GM21367 (cell line): Measurements from ENCODE around the gene SDHAF4.
A peak's percentile ranks its signal among the peaks of the same experiment; 100 is the strongest.
"Not testable (repeated sequence)": the region's sequence is repeated elsewhere in the genome, so short reads cannot be mapped to it uniquely, and the experiment has no call there.

ENCODE experiments used
- ATAC-seq: cut with Tn5 transposase; IDR thresholded peaks from one replicate; pipeline ENCODE4 v1.9.1; 2021; ENCODE audit not compliant: unreplicated experiment

The SDHAF4 gene

GRCh38 chr6:70566751-70567382 lies at the start of gene SDHAF4:
SDHAF4 (plus strand) TSS chr6:70566930; CDS start chr6:70566941, 11 bp downstream.
- peak; percentile 98 for ATAC-seq

GRCh38 chr6:70518723-70519122 lies 48.0 kb upstream of the SDHAF4 start:
- ATAC-seq, result no peak

DNA sequence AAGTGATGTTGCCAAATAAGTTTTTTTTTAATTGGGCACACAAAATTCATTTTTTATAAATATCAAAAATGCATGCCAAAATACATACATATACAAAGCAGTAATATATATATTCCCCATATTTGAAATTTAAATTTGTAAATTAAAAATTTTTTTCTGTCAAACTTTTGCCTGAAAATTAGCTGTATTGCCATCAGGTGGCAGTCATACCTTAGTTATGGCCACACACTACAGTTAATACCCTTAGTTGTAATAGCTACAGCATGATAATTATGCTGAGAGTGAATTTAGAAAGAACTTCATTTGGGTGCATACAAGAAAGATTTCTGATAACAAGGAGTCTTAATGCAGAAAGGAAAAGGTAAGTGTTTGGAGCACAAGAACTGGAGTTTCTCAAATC lies 46.2 kb upstream of the SDHAF4 start:
- no peak for ATAC-seq

DNA sequence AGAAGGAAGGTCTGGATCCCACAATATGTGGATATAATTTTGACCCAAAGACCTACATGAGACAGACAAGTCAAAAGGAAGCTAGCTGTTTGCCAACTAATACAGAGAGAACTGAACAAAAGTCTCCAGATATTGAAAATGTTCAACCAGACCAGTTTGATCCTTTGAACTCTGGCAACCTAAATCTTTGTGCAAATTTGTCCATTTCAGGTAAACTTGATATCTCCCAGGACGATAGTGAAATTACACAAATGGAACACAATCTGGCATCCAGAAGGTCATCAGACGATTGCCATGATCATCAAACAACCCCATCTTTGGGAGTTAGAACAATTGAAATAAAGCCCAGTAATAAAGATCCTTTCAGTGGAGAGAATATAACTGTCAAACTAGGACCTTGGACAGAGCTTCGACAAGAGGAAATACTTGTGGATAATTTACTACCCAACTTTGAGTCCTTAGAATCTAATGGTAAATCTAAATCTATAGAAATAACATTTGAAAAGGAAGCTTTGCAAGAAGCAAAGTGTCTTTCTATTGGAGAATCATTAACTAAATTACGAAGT lies 41.9 kb upstream of the SDHAF4 start:
- ATAC-seq, result no peak

- no peak for ATAC-seq
These were observed 39.5 kb upstream of the SDHAF4 start for GRCh38 chr6:70527071-70527737.

DNA sequence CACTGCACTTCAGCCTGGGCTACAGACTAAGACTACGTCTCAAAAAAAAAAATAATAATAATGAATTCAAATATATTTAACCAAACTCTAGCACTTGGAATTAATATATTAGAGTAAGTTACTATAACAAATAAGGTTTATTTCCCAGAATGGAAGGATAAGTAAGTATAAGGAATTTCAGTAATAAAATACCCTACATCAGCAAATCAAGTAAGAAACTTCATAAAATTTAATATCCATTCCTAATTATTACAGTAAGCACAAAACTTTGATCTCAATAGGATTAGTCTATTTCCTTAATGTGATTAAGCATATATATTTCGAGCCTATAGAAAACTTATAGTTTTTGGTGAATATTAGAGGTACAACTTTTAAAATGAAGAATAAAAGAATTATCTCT lies 36.7 kb upstream of the SDHAF4 start:
- ATAC-seq, result no peak

DNA sequence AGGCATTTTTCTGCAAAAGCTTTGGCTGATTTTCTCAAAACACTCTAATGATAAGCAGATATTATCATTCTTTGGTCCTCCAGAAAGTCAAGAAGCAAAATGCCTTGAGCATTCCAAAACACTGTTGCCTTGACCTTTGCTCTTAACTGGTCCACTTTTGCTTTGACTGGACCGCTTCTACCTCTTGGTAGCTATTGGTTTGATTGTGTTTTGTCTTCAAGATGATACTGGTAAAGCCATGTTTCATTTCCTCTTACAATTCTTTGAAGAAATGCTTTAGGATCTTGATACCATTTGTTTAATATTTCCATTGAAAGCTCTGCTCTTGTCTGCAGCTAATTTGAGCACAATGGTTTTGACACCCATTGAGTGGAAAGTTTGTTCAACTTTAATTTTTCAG lies 35.6 kb upstream of the SDHAF4 start:
- no peak for ATAC-seq

DNA sequence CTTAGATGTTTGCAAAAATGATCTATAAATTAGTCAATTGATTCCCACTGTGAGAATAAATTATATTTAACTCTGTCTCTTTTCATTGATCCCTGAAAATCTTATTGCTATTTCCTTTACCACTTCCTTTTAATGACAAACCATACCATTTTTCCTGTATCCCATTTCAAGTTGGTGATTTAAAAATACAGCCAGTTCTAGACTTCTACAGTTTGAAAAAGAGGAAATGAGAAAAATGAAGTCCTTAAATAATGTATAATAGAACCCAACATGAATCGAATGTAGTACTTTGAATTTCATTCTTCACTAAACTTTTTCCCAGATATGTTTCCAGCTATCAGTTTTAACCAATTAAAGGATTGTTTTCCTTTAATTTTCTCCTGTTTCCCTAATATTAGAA lies 29.5 kb upstream of the SDHAF4 start:
- ATAC-seq, result no peak

- peak; percentile 70 for ATAC-seq
These were observed 28.4 kb upstream of the SDHAF4 start for GRCh38 chr6:70538376-70538775.

GRCh38 chr6:70547313-70547712 lies 19.4 kb upstream of the SDHAF4 start:
- no peak for ATAC-seq

DNA sequence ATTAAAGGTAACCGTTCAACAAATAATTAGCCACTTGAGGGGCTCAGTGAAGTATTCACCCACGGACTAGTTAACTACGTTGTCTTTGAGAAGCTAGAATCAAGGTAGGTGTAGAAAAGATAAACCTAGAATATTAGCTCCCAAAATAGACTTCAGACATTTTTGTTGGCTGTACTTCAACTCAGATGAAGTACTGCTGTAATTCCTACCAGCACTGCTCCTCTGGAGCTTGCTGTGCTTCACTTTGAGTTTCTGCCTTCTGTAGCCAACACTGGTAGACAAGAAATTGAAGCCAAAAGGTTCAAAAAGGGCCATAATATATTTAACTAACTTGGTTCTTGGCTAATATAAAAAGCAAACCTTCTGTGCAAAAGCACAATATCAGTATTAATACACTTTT lies 18.8 kb upstream of the SDHAF4 start:
- no peak for ATAC-seq

- ATAC-seq, result no peak
These were observed 17.4 kb upstream of the SDHAF4 start for GRCh38 chr6:70549327-70549726.

DNA sequence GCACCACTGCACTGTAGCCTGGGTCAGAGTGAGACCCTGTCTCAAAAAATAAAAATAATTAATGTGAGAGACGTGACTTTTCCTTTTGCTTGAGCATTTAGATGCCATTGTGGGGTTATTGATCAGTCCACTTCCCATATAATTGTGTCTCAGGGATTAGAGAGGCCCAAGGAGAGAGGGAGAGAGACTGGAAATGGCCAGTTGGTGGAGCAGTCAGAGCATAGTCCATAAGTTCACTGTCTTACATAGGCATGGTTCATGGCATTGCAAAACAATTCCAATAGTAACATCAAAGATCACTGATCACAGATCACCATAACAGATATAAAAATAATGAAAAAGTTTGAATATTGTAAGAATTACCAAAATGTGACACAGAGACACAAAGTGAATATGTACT lies 15.2 kb upstream of the SDHAF4 start:
- ATAC-seq, result no peak

DNA sequence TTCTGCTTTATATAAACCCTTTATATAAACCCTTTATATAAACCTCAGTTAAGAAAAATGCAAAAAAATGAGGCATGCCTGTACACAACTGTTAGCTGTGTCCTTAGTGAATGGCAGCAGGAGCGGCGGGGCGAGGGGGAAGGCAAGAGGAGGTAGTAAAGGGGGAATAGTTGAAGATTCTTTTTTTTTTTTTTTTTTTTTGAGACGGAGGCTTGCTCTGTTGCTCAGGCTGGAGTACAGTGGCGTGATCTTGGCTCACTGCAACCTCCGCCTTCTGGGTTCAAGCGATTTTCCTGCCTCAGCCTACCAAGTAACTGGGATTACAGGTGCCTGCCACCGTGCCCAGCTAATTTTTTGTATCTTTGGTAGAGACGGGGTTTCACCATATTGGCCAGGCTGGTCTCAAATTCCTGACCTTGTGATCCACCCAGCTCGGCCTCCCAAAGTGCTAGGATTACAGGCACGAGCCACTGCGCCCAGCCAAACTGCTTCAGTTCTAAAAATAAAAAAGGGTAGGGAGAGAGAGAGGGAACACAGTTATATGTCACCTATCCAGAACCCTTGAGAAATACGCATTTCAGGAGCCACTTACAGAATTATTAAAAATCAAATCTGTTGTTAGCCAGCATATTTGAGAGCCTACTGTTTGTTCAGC lies 14.3 kb upstream of the SDHAF4 start:
- not testable (repeated sequence) for ATAC-seq

DNA sequence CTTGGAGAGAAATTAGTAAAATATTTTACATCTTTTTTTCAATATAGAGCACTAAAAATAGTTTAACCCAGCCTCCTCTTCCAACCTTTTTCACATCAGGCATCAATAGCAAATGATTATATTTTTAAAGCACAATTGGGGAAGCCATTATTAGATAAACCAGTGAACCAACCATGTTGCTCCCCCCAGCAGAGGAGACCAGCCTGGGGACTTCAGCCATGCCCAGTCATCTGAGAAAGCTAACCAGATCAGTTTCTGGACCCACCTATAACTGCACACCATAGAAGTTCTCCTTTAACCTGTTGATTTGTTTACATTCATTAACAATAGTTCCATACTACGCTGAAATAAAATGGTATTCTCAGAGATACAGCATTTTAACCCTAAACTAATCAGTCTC lies 13.8 kb upstream of the SDHAF4 start:
- ATAC-seq, result no peak

DNA sequence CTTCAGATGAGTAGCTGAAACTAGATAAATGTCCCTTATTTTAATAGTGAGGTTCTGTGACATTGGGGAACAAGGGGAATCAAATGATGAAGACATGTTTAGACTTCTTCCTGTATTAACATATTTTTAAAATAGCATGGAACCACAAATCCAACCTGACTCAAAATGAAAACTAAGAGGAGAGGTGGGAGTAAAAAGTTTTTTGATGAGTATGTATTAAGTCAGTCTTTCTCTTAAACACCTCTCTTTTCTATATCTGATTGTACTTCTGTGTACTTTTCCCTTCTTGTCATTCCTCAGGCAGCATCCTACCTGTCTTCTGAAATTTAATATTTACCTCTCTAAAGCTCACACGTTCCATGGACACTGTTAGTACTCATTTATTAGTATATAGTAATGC lies 8.7 kb upstream of the SDHAF4 start:
- no peak for ATAC-seq

DNA sequence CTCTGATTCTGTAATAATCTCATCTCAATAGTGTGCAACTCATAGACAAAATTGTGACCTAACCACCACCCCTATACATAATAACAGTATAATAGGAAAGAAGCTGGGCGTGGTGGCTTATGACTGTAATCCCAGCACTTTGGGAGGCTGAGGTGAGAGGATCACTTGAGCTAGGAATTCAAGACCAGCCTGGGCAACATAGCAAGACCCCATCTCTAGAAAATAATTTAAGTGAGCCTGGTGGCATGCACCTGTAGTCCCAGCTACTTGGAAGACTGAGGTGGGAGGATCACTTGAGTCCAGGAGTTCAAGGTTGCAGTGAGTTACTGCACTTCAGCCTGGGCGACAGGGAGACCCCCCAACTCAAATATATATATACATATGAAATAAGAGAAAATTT lies 4.3 kb upstream of the SDHAF4 start:
- ATAC-seq, result not testable (repeated sequence)

DNA sequence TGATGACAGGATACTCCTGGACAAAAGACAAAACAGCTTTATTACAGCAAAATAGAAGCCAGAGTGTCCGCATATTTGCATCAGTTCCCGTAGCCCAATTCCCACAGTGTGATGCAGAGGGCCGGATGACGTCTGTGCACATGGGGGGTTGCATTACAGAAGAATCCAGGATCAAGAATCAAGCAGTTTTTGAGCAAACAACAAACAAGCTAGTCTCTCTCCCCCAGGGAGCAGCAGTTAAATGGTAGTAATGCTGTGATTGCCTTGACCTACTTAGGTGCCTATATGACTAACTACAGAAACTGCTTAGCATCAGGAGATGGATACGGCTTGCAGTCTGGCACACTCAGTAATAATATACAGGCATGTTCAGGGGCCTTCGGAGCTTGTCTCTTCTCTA lies 3.2 kb upstream of the SDHAF4 start:
- ATAC-seq, result no peak

- ATAC-seq, result no peak
These were observed 7.9 kb downstream of the SDHAF4 start for GRCh38 chr6:70574643-70575042.

GRCh38 chr6:70575899-70576495 lies 9.3 kb downstream of the SDHAF4 start:
- no peak for ATAC-seq

DNA sequence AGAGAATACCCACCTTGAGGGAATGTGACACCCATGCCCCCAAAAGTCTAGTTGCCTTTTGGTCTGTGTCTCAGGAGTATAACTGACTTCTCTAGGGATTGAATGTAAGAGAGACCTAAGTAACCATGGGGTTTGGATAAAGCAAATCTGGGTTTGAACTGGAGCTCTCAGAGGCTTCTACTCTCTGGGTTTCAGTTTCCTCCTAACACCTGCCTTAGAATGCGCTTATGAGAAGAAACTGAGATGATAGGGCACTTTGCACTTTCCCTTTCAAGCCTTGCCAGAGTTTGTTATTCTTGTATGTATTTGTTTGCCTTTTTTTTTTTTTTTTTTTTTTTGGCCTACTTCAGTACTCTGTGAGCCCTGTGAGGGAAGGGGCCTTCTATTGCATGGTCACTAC lies 19.4 kb downstream of the SDHAF4 start:
- ATAC-seq, result peak; percentile 97

DNA sequence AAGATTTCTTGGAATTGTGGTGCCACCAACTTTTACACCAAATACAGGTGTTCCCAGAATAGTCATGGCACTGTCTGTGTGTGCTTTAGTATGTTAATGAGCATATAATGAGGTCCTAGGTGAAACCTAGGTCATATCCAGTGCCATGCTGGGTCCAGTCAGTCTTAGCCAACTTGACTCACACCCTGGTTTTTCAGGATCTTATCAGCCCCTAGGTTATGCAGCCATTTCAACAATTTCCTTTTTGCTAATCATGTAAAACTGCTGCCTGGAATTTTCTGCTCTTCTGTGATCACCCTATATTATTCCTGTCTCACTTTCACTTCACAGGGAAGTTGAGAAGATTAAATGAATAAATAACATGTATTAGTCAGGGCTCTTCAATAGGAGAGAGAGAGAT lies 23.7 kb downstream of the SDHAF4 start:
- ATAC-seq, result no peak
